Smooth muscle cell (in vitro differentiated cells): ENCODE data around the gene APOA1. TPM values are rescaled to one million over a fixed set of nuclear protein-coding genes. Genes with fewer than 3 reads are reported as not detected.

ENCODE experiments used
- DNase-seq: peaks from one replicate; lab custom pipeline; 2025; ENCODE audit not compliant: unreplicated experiment; lab: John Stamatoyannopoulos, UW
- H2AFZ ChIP-seq: fragments of 200-600 bp; sonication (generic); 2 replicates; pipeline ENCODE4 v1.6.0; 2016; ENCODE audit warnings: antibody characterized with exemption, low read depth, mild to moderate bottlenecking
- H3F3A ChIP-seq: fragments of 200-600 bp; sonication (generic); 2 replicates; pipeline ENCODE4 v1.6.0; 2017; ENCODE audit warnings: antibody characterized with exemption, low read depth
- H3K27ac ChIP-seq: fragments of 200-600 bp; sonication (generic); 2 replicates; pipeline ENCODE4 v1.5.1; 2016; ENCODE audit warnings: low read depth, mild to moderate bottlenecking
- H3K27me3 ChIP-seq: fragments of 200-600 bp; sonication (generic); 2 replicates; pipeline ENCODE4 v1.6.1; 2016; ENCODE audit warnings: low read depth, mild to moderate bottlenecking
- H3K36me3 ChIP-seq: fragments of 200-600 bp; sonication (generic); 2 replicates; pipeline ENCODE4 v1.5.1; 2016; ENCODE audit warnings: low read depth
- H3K4me1 ChIP-seq: fragments of 200-600 bp; sonication (generic); 2 replicates; pipeline ENCODE4 v1.5.1; 2016; ENCODE audit warnings: low read depth
- H3K4me2 ChIP-seq: fragments of 200-600 bp; sonication (generic); 2 replicates; pipeline ENCODE4 v1.6.0; 2016; ENCODE audit warnings: mild to moderate bottlenecking
- H3K4me3 ChIP-seq: fragments of 200-600 bp; sonication (generic); 2 replicates; pipeline ENCODE4 v1.5.1; 2016; ENCODE audit warnings: mild to moderate bottlenecking
- H3K79me2 ChIP-seq: fragments of 200-600 bp; sonication (generic); 2 replicates; pipeline ENCODE4 v1.6.0; 2016; ENCODE audit warnings: low read depth, mild to moderate bottlenecking
- H3K9ac ChIP-seq: fragments of 200-600 bp; sonication (generic); 2 replicates; pipeline ENCODE4 v1.6.0; 2016; ENCODE audit warnings: low read depth
- H3K9me3 ChIP-seq: fragments of 200-600 bp; sonication (generic); replicated peaks from 2 replicates; pipeline ENCODE4 v1.5.1; 2016; ENCODE audit warnings: low read depth
- H4K20me1 ChIP-seq: fragments of 200-600 bp; sonication (generic); 2 replicates; pipeline ENCODE4 v1.6.0; 2016; ENCODE audit warnings: low read depth
- WGBS: methylation state at CpG from one replicate; pipeline ENCODE4 v1.1.7; 2016; ENCODE audit warnings: low lambda C conversion rate; 5-methylcytosine and 5-hydroxymethylcytosine counted together
- polyA plus RNA-seq: library from polyadenylated mRNA; unstranded; fragments of >200 nt; fragmentation: Nextera tagmentation; extraction: Ambion mirVana; gene quantifications from 2 replicates; pipeline ENCODE4 v1.2.1, GENCODE V29; 2016
- total RNA-seq: library from RNA; depleted of rRNA; stranded (reverse); fragments of >200 nt; gene quantifications from 2 replicates; pipeline ENCODE4 v1.2.3, GENCODE V29; 2014
- TF ChIP-seq, protein P1 (sequence below): fragments of 200-600 bp; sonication (generic); IDR thresholded peaks from 2 replicates; pipeline ENCODE4 v1.5.1; 2017; ENCODE audit warnings: borderline replicate concordance, mild to moderate bottlenecking, antibody characterized with exemption; ENCODE audit not compliant: insufficient read depth, poor library complexity, severe bottlenecking

The APOA1 gene
- total and polyA plus RNA-seq, 2 experiments from 2014 or later: 2.5 to 3.2 TPM

- DNase-seq: no peak
These were observed 44.3 kb downstream of the APOA1 start for GRCh38 chr11:116792869-116793771.

DNA sequence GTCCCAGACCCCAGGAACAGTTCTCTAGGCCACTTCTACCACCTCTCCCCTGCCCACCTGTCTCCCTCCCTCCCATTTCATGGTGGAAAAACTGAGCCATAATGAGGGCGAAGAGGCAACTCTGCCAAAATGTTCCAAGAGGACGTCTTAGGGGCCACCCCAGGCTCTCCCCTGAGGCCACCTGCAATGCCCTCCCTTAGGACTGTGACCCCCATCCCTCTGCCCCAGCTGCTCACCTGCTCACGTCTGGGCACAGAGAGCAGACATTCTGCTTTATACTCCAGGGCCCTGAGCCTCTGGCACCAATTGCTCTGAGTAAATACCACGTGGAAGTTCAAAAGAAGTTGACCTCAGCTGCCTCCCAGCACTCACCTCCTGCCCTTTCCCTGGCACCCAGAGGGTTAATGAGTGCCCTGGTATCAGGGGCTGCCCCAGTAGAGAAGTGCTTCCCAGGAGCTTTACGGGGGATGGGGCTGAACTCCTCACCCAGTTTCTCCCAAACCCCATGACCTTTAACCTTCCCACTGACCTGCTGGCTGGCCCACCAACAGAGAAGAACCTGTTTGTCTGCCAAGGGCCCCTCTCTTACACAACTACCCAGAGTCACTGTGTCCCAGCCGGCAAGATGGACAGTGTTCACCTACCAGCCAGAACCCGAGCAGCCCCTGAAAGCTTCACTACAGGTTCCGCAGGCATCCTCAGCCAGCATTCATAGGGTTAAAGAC is 45.1 kb downstream of the APOA1 start:
- Histone ChIP-seq H2AFZ (no peak overlapping the region), H3K4me1 (peaks cover 5% of the 10 kb centered on the region), H3K36me3 (no peaks in the 10 kb centered on the region), H3K27ac (no peak overlapping the region), H3K4me3 (no peak overlapping the region), H3K27me3 (no peaks in the 10 kb centered on the region), H3K4me2 (no peak overlapping the region), H3K9ac (no peak overlapping the region), H3K9me3 (no peaks in the 10 kb centered on the region), H3K79me2 (peaks cover 1% of the 10 kb centered on the region), H4K20me1 (no peaks in the 10 kb centered on the region), H3F3A (no peaks in the 10 kb centered on the region)
- TF ChIP-seq, protein P1, sequence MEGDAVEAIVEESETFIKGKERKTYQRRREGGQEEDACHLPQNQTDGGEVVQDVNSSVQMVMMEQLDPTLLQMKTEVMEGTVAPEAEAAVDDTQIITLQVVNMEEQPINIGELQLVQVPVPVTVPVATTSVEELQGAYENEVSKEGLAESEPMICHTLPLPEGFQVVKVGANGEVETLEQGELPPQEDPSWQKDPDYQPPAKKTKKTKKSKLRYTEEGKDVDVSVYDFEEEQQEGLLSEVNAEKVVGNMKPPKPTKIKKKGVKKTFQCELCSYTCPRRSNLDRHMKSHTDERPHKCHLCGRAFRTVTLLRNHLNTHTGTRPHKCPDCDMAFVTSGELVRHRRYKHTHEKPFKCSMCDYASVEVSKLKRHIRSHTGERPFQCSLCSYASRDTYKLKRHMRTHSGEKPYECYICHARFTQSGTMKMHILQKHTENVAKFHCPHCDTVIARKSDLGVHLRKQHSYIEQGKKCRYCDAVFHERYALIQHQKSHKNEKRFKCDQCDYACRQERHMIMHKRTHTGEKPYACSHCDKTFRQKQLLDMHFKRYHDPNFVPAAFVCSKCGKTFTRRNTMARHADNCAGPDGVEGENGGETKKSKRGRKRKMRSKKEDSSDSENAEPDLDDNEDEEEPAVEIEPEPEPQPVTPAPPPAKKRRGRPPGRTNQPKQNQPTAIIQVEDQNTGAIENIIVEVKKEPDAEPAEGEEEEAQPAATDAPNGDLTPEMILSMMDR: no peak
- 82% methylated on average over 8 of the region's 8 CpGs for WGBS
- no peak for DNase-seq

More at GRCh38 chr11:116792869-116793771, 44.3 kb downstream of the APOA1 start:
- peaks cover 5% of the 10 kb centered on the region for H3K4me1 ChIP-seq
- no peaks in the 10 kb centered on the region for H3F3A ChIP-seq
- H3K4me3 ChIP-seq: no peak overlapping the region
- no peaks in the 10 kb centered on the region for H4K20me1 ChIP-seq
- no peak overlapping the region for H2AFZ ChIP-seq
- no peaks in the 10 kb centered on the region for H3K9me3 ChIP-seq
- no peak overlapping the region for H3K4me2 ChIP-seq
- H3K27ac ChIP-seq: no peak overlapping the region
- no peaks in the 10 kb centered on the region for H3K36me3 ChIP-seq
- TF ChIP-seq, protein P1: no peak
- no peaks in the 10 kb centered on the region for H3K79me2 ChIP-seq
- no peak overlapping the region for H3K9ac ChIP-seq
- H3K27me3 ChIP-seq: no peaks in the 10 kb centered on the region
- WGBS: 82% methylated on average over 8 of the region's 8 CpGs

- Histone ChIP-seq H3K36me3 (no peaks in the 10 kb centered on the region), H3K9me3 (no peaks in the 10 kb centered on the region), H3K4me2 (peak within 1 kb of the TSS; percentile 33), H3K27me3 (no peaks in the 10 kb centered on the region), H3F3A (no peaks in the 10 kb centered on the region), H3K4me3 (no peak within 1 kb of the TSS), H3K4me1 (peaks cover 10% of the 10 kb centered on the region), H3K27ac (no peak within 1 kb of the TSS), H4K20me1 (no peaks in the 10 kb centered on the region), H3K9ac (no peak within 1 kb of the TSS), H3K79me2 (peaks cover 7% of the 10 kb centered on the region), H2AFZ (peak within 1 kb of the TSS; percentile 68)
- WGBS: 90% methylated on average over 7 of the region's 7 CpGs
- no peak for DNase-seq
- TF ChIP-seq, protein P1: no peak
These were observed 45.6 kb downstream of the APOA1 start, which contains the start of gene APOA5 for GRCh38 chr11:116791813-116792143. Gene APOA5 (minus strand): TSS chr11:116791879. CDS start chr11:116791860, 19 bp downstream.
